ENCODE data around the gene ATAT1. TPM values are rescaled to one million over a fixed set of nuclear protein-coding genes. Genes with fewer than 3 reads are reported as not detected.

The ATAT1 gene
- total and polyA plus RNA-seq, 9 of the 15 experiments (the other 6 are each of a cell fraction or from before 2014, with no cell fraction given): 0.65 to 5.8 (median 1.6) TPM

- peak in 1 of 2 experiments; percentile 93; a peak in 1 of 4 replicates for TF ChIP-seq BCLAF1 (IDR thresholded peaks at IDR 0.05; ENCODE audit: borderline replicate concordance in 1 of 2, control insufficient read depth in 1 of 2, low read depth in 2 of 2, low read length in 1 of 2)
- TF ChIP-seq EP400 (IDR thresholded peaks at IDR 0.05): no peak
- no peak; the same call in 1 of the 2 replicates for TF ChIP-seq ATF1 (CRISPR knock-in tag; IDR thresholded peaks at IDR 0.05)
- TF ChIP-seq ATF1 (tag; IDR thresholded peaks at IDR 0.05): peak; percentile 98
- peak; percentile 60 for TF ChIP-seq ZNF239 (CRISPR knock-in tag; IDR thresholded peaks at IDR 0.05)
- TF ChIP-seq ZBTB1 (CRISPR knock-in tag; IDR thresholded peaks at IDR 0.05; ENCODE audit: borderline replicate concordance, low read depth): no peak; the same call in 1 of the 2 replicates
- no peak for TF ChIP-seq ZNF740 (CRISPR knock-in tag; IDR thresholded peaks at IDR 0.05)
- peak in 1 of 2 experiments; percentile 30; a peak in 1 of 4 replicates for TF ChIP-seq ZNF740 (tag; IDR thresholded peaks at IDR 0.05)
- 0 out of 2 replicates have a peak, but pooled peaks have one; percentile 43 for TF ChIP-seq ZNF561 (CRISPR knock-in tag; conservative IDR thresholded peaks at IDR 0.05)
- peak; percentile 93 for TF ChIP-seq NEUROD1 (IDR thresholded peaks at IDR 0.05; ENCODE audit: borderline replicate concordance, low read depth, low read length, partially characterized antibody)
- TF ChIP-seq CTBP1 (IDR thresholded peaks at IDR 0.05; ENCODE audit: borderline replicate concordance): no peak
- TF ChIP-seq ETV5 (CRISPR knock-in tag; IDR thresholded peaks at IDR 0.05; ENCODE audit: low read depth): no peak; the same call in 1 of the 2 replicates
- TF ChIP-seq ZNF253 (CRISPR knock-in tag; conservative IDR thresholded peaks at IDR 0.05): peak; percentile 95
- TF ChIP-seq SMC3 (conservative IDR thresholded peaks at IDR 0.05; ENCODE audit: insufficient read depth, low read depth, low read length): no peak
- TF ChIP-seq MCM5 (IDR thresholded peaks at IDR 0.05; ENCODE audit: low read depth): no peak
- peak; percentile 26; the same call in 1 of the 2 replicates for TF ChIP-seq FOXP1 (CRISPR knock-in tag; IDR thresholded peaks at IDR 0.05)
- TF ChIP-seq MXD1 (CRISPR knock-in tag; IDR thresholded peaks at IDR 0.05; ENCODE audit: borderline replicate concordance, poor library complexity, severe bottlenecking): peak; percentile 70
- TF ChIP-seq ZNF24 (IDR thresholded peaks at IDR 0.05): no peak
- TF ChIP-seq HMBOX1 (IDR thresholded peaks at IDR 0.05): no peak; the same call in 1 of the 2 replicates
- TF ChIP-seq RBM34 (IDR thresholded peaks at IDR 0.05; ENCODE audit: borderline replicate concordance, insufficient read depth, low read length): no peak
- TF ChIP-seq YY1 (IDR thresholded peaks at IDR 0.05; ENCODE audit: borderline replicate concordance in 1 of 3, control insufficient read depth in 1 of 3, extremely low read depth in 1 of 3, insufficient read depth in 3 of 3, insufficient read length in 1 of 3, insufficient replicate concordance in 2 of 3, low read depth in 1 of 3, low read length in 2 of 3): peak; percentile 72 to 99 (median 95)
These were observed 9.7 kb upstream of the ATAT1 start, which contains the start of gene PPP1R10 (continued) for GRCh38 chr6:30616811-30617564.

Data from K562 (cell line).